ENCODE data around the gene MRPL21. TPM values are rescaled to one million over a fixed set of nuclear protein-coding genes. Genes with fewer than 3 reads are reported as not detected.
A peak's percentile ranks its signal among the peaks of the same experiment; 100 is the strongest.

The MRPL21 gene
- 10 to 100 TPM; 56.8 to 61.8 TPM for total RNA-seq

- Mint-ChIP-seq H3K9me3 (no peaks in the 10 kb centered on the region), H3K27me3 (no peaks in the 10 kb centered on the region), H3K27ac (peak within 1 kb of the TSS; percentile 93), H3K4me1 (peaks cover 38% of the 10 kb centered on the region), H3K36me3 (ENCODE audit: low read depth) (peaks cover 18% of the 10 kb centered on the region), H3K4me3 (peak within 1 kb of the TSS; percentile 91)
- CTCF ChIA-PET, result no interaction called here
- POLR2A ChIA-PET, result interaction anchor here (0.5 to 0.6 kb wide), 2 partner anchors 58 to 985 kb away, joined by 3 to 4 read pairs; no protein-coding TSS in a partner anchor
- DNase-seq, result peak; percentile 88
Measured at GRCh38 chr11:68903288-68904247, at the start of gene MRPL21, which contains the start of gene IGHMBP2. MRPL21 (minus strand) TSS chr11:68903832; CDS start chr11:68903810, 22 bp downstream. IGHMBP2 (plus strand) TSS chr11:68903891; CDS start chr11:68903953, 62 bp downstream.

- Mint-ChIP-seq H3K4me3 (no peak overlapping the region), H3K36me3 (ENCODE audit: low read depth) (no peaks in the 10 kb centered on the region), H3K9me3 (no peaks in the 10 kb centered on the region), H3K27ac (no peak overlapping the region), H3K4me1 (peaks cover 7% of the 10 kb centered on the region), H3K27me3 (no peaks in the 10 kb centered on the region)
- POLR2A ChIA-PET, result no interaction called here
- no peak for DNase-seq
- CTCF ChIA-PET, result interaction anchor here (0.6 to 1.3 kb wide), 3 partner anchors 13 to 909 kb away, joined by 3 to 4 read pairs (median 3); no protein-coding TSS in a partner anchor
Measured at GRCh38 chr11:68950762-68951161, 47.1 kb upstream of the MRPL21 start.

DNA sequence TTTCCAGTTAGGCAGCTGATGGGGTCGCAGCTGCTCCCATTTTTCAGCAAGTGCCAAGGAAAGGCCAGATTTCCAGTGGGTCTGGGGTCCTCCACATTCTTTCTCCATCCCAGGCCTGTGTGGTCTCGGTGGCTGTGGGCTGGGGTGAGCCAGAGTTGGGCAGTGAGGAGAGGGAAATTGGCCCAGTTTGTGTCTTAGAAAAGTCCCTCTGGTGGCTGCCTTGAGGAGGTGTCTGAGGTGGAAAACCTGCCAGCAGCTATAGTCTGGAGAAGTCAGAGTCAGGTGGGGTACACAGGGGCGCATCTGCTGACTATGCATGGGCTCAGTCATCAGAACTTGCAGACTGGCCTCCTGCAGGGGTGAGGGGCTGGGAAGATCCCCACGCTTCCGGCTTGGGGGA lies 46.6 kb upstream of the MRPL21 start:
- peak; percentile 18 for DNase-seq
- CTCF ChIA-PET, result interaction anchor here (0.6 to 1.1 kb wide), 2 partner anchors 200 to 909 kb away, joined by 3 read pairs; no protein-coding TSS in a partner anchor
- POLR2A ChIA-PET, result no interaction called here
- Mint-ChIP-seq H3K4me3 (no peak overlapping the region), H3K4me1 (peaks cover 6% of the 10 kb centered on the region), H3K27ac (no peak overlapping the region), H3K36me3 (ENCODE audit: low read depth) (no peaks in the 10 kb centered on the region), H3K9me3 (no peaks in the 10 kb centered on the region), H3K27me3 (no peaks in the 10 kb centered on the region)

GRCh38 chr11:68948935-68949334 lies 45.3 kb upstream of the MRPL21 start:
- Mint-ChIP-seq H3K27ac (no peak overlapping the region), H3K27me3 (no peaks in the 10 kb centered on the region), H3K36me3 (ENCODE audit: low read depth) (no peaks in the 10 kb centered on the region), H3K4me3 (no peak overlapping the region), H3K9me3 (no peaks in the 10 kb centered on the region), H3K4me1 (peaks cover 5% of the 10 kb centered on the region)
- ChIA-PET CTCF (interaction anchor here (0.9 kb wide), 1 partner anchor 16 kb away, joined by 3 read pairs; no protein-coding TSS in a partner anchor), POLR2A (no interaction called here)
- DNase-seq, result no peak

- Mint-ChIP-seq H3K36me3 (ENCODE audit: low read depth) (no peaks in the 10 kb centered on the region), H3K4me3 (no peak overlapping the region), H3K27me3 (no peaks in the 10 kb centered on the region), H3K9me3 (no peaks in the 10 kb centered on the region), H3K4me1 (peaks cover 5% of the 10 kb centered on the region), H3K27ac (no peak overlapping the region)
- DNase-seq, result no peak
- CTCF ChIA-PET, result no interaction called here
- POLR2A ChIA-PET, result no interaction called here
Measured at GRCh38 chr11:68948496-68948895, 44.9 kb upstream of the MRPL21 start.

- no peaks in the 10 kb centered on the region for H3K36me3 Mint-ChIP-seq (ENCODE audit: low read depth)
- ChIA-PET POLR2A (no interaction called here), CTCF (no interaction called here)
Measured at GRCh38 chr11:68947151-68947550, 43.5 kb upstream of the MRPL21 start.

GRCh38 chr11:68946416-68947090 lies 42.9 kb upstream of the MRPL21 start:
- Mint-ChIP-seq H3K27me3 (no peaks in the 10 kb centered on the region), H3K9me3 (no peaks in the 10 kb centered on the region), H3K4me3 (no peak overlapping the region), H3K36me3 (ENCODE audit: low read depth) (no peaks in the 10 kb centered on the region), H3K27ac (no peak overlapping the region), H3K4me1 (peaks cover 5% of the 10 kb centered on the region)
- ChIA-PET POLR2A (no interaction called here), CTCF (no interaction called here)
- DNase-seq, result no peak

More at GRCh38 chr11:68947151-68947550, 43.5 kb upstream of the MRPL21 start:
- H3K27ac Mint-ChIP-seq, result no peak overlapping the region
- H3K4me1 Mint-ChIP-seq, result peaks cover 5% of the 10 kb centered on the region
- no peaks in the 10 kb centered on the region for H3K9me3 Mint-ChIP-seq
- DNase-seq, result no peak
- H3K4me3 Mint-ChIP-seq, result no peak overlapping the region
- no peaks in the 10 kb centered on the region for H3K27me3 Mint-ChIP-seq

DNA sequence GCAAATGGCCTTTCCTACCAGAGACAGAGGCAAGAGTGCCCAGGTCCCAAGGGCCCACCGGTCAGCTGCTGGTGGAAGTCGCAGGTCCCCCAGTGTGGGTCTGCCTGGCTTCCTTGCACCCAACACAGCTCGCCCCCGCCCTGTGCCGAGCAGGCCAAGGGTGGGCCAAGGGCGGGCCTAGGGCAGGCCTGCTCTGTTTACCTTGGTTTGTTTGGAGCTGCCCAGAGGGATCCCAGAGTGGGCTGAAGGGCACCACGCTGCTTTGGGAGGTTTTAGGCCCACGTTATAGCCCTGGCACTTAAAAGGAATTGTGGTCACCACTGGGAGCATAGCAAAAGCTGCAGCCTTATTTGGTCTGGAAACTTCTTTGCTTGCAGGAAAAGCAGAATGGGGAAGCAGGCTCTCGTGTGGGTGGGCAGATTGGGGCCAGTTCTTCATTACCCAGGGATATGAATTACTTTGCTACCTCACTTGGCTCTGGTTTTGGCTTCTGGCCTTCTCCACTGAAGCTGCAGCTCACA lies 39.2 kb upstream of the MRPL21 start:
- H3K4me3 Mint-ChIP-seq, result no peak overlapping the region
- POLR2A ChIA-PET, result no interaction called here
- H3K27ac Mint-ChIP-seq, result no peak overlapping the region
- H3K9me3 Mint-ChIP-seq, result no peaks in the 10 kb centered on the region
- no peaks in the 10 kb centered on the region for H3K27me3 Mint-ChIP-seq
- peaks cover 1% of the 10 kb centered on the region for H3K4me1 Mint-ChIP-seq
- no peak for DNase-seq
- peaks cover 5% of the 10 kb centered on the region for H3K36me3 Mint-ChIP-seq (ENCODE audit: low read depth)
- CTCF ChIA-PET, result interaction anchor here (1.0 kb wide), 1 partner anchor 233 kb away, joined by 3 read pairs; no protein-coding TSS in a partner anchor

GRCh38 chr11:68942095-68942620 lies 38.5 kb upstream of the MRPL21 start:
- CTCF ChIA-PET, result interaction anchor here (1.0 kb wide), 1 partner anchor 232 kb away, joined by 3 read pairs; no protein-coding TSS in a partner anchor
- peaks cover 5% of the 10 kb centered on the region for H3K36me3 Mint-ChIP-seq (ENCODE audit: low read depth)
- no peaks in the 10 kb centered on the region for H3K4me1 Mint-ChIP-seq
- POLR2A ChIA-PET, result no interaction called here
- no peaks in the 10 kb centered on the region for H3K27me3 Mint-ChIP-seq
- no peak for DNase-seq
- no peak overlapping the region for H3K27ac Mint-ChIP-seq
- no peak overlapping the region for H3K4me3 Mint-ChIP-seq
- H3K9me3 Mint-ChIP-seq, result no peaks in the 10 kb centered on the region

GRCh38 chr11:68941324-68942094 lies 37.9 kb upstream of the MRPL21 start:
- peaks cover 5% of the 10 kb centered on the region for H3K36me3 Mint-ChIP-seq (ENCODE audit: low read depth)

GRCh38 chr11:68940651-68941323 lies 37.2 kb upstream of the MRPL21 start:
- Mint-ChIP-seq H3K27me3 (no peaks in the 10 kb centered on the region), H3K9me3 (no peaks in the 10 kb centered on the region), H3K27ac (no peak overlapping the region), H3K4me3 (no peak overlapping the region), H3K4me1 (no peaks in the 10 kb centered on the region), H3K36me3 (ENCODE audit: low read depth) (peaks cover 5% of the 10 kb centered on the region)
- ChIA-PET CTCF (no interaction called here), POLR2A (no interaction called here)
- no peak for DNase-seq

More at GRCh38 chr11:68941324-68942094, 37.9 kb upstream of the MRPL21 start:
- Mint-ChIP-seq H3K9me3 (no peaks in the 10 kb centered on the region), H3K27ac (no peak overlapping the region), H3K27me3 (no peaks in the 10 kb centered on the region), H3K4me3 (no peak overlapping the region), H3K4me1 (no peaks in the 10 kb centered on the region)
- no peak for DNase-seq
- POLR2A ChIA-PET, result no interaction called here
- CTCF ChIA-PET, result no interaction called here
